ENCODE results near the gene ZNF549.
"Not testable (repeated sequence)": the region's sequence is repeated elsewhere in the genome, so short reads cannot be mapped to it uniquely, and the experiment has no call there.

The ZNF549 gene

DNA sequence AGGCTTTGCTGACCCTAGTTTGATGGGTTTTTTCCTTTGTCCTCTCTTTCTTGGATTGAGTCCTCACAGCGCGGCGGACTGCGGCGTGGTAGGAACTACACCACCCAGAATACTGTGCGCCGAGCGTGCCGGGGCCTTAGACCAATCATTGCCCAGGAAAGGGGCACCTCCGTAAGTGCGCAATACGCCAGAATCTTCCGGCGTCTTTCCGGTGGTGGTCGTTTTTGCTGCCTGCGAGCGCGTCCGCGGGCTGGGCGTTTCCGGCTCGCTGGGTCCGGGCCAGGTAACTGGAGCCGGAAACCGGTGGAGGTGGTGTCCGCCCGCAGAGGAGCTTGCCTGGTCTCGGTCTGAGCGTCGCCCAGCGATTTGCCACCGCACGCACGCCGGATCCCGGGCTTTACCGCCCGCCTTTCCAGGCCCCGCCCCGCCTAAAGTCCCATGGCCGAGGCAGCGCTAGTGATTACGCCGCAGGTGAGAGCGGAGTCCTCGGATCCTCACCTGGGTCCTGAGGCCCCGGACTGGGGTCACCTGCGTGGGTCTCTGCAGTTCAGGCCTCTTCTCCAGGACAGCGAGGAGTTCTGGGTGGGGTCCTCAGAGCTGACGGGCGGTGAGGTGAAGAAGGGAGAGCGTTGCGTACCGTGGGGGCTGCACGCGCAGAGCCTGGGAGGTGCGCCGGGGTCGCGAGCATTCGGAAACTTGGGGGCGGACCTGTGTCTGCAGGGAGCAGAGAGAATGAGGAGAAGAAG, at the start of gene ZNF549:
Gene ZNF549 (plus strand): TSS at position 221 of the 746 bp plus-strand sequence. CDS start 218 bp downstream, at position 439.
- DNase-seq (ENCODE audit: low spot score) = peak; percentile 78

DNA sequence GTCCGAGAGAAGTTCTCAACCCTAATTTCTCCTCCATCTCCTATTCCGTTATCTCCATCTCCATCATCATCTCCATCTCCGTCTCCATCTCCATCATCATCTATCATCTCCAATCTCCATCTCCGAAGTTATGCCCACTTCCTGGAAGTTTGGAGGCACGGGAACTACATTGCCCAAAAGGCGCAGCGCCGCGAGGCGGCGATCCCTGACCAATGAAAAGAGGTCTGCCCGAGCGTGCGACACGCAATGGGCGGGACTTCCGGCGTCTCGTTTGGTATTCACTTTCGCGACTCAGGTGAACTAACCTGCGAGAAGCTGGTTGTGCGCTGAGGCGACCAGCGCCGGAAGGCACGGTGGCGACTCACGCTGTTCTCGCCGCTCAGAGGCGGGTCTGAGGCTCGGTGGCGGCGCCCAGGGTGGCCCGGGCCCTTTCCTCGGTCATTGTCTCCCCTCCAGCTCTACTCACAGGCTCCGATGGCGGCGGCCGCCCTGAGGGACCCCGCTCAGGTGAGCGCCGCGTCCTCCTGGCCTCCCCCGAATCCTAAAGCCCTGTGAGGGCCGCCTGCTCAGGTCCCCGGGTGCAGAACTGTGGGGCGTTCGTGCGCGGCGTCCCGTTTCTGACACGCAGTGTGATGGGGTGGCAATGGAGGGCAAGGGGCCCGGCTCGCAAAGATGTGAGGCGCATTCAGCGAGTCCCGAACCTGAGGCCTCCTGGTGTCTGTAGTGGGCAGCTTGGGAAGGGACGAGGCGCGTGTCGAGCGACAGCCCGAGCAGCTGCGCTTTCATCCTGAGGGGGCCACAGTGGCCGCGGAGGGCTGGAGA, 39.5 kb upstream of the ZNF549 start, which contains the start of gene ZNF419:
Gene ZNF419 (plus strand): TSS at position 274 of the 822 bp plus-strand sequence. CDS start 201 bp downstream, at position 475.
- peak; percentile 87 for DNase-seq (ENCODE audit: low spot score)

- not testable (repeated sequence) for DNase-seq (ENCODE audit: low spot score)
These were observed 38.9 kb upstream of the ZNF549 start for GRCh38 chr19:57488299-57488644.

DNA sequence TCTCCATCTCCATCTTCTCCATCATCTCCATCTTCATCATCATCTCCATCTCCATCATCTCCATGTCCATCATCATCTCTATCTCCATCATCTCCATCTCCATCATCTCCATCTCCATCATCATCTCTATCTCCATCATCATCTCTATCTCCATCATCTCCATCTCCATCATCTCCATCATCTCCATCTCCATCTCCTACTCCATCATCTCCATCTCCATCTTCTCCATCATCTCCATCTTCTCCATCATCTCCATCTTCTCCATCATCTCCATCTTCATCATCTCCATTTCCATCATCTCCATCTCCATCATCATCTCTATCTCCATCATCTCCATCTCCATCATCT, 27.9 kb upstream of the ZNF549 start:
- not testable (repeated sequence) for DNase-seq (ENCODE audit: low spot score)

DNA sequence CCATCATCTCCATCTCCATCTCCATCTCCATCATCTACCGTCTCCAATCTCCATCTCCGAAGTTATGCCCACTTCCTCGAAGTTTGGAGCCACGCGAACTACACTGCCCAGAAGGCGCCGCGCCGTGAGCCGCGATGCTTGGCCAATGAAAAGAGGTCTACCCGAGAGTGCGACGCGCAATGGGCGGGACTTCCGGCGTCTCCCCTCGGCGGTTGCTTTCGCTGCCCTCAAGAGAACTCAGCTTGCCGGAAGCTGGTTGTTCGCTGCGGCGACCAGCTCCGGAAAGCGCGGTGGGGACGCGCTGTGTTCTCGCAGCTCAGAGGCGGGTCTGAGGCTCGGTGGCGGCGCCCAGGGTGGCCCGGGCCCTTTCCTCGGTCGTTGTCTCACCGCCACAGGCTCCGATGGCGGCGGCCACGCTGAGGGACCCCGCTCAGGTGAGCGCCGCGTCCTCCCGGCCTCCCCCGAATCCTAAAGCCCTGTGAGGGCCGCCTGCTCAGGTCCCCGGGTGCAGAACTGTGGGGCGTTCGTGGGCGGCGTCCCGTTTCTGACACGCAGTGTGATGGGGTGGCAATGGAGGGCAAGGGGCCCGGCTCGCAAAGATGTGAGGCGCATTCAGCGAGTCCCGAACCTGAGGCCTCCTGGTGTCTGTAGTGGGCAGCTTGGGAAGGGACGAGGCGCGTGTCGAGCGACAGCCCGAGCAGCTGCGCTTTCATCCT, 27.3 kb upstream of the ZNF549 start, which contains the start of gene ZNF773:
Gene ZNF773 (plus strand): TSS at position 259 of the 716 bp plus-strand sequence. CDS start 143 bp downstream, at position 402.
- peak; percentile 83 for DNase-seq (ENCODE audit: low spot score)

- DNase-seq (ENCODE audit: low spot score) = not testable (repeated sequence)
These were observed 26.8 kb upstream of the ZNF549 start for GRCh38 chr19:57500400-57500799.

- DNase-seq (ENCODE audit: low spot score) = no peak
These were observed 21.0 kb upstream of the ZNF549 start for GRCh38 chr19:57506163-57506562.

GRCh38 chr19:57511484-57511883, 15.7 kb upstream of the ZNF549 start:
- no peak for DNase-seq (ENCODE audit: low spot score)

- DNase-seq (ENCODE audit: low spot score) = no peak
These were observed 14.3 kb upstream of the ZNF549 start for GRCh38 chr19:57512845-57513244.

DNA sequence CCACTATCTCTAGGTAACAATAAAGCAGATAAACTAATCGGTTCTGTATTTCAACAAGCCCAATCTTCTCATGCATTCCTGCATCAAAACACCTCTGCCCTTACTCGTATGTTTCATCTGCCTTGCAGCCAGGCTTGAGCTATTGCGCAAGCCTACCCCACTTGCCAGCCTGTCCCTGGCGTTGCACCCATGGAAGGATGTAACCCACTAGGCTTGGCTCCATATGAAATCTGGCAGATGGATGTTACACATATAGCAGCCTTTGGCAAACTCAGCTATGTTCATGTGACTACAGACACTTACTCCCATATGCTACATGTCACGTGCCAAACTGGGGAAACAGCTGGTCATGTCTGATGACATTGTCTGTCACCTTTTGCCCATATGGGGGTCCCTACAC, 11.9 kb upstream of the ZNF549 start:
- DNase-seq (ENCODE audit: low spot score) = no peak

DNA sequence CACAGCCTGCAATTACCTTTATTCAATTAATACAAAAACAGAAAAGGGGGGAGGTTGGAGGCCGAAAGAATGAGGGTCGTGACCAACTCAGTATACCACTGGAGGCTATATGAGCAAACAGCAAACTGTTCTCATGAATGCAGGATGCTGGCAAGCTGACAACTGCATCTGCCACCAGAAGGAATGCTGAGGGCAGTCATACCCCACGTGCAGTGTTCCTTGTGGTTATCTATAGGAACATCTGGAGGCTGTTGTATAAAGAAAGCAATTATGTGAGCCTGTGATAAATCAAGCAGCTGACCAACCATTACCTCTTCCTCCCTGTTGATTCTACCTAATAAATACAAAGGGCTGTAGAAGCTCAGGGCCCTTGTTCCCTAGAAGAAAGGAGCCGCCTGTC, 9.1 kb upstream of the ZNF549 start:
- not testable (repeated sequence) for DNase-seq (ENCODE audit: low spot score)

DNA sequence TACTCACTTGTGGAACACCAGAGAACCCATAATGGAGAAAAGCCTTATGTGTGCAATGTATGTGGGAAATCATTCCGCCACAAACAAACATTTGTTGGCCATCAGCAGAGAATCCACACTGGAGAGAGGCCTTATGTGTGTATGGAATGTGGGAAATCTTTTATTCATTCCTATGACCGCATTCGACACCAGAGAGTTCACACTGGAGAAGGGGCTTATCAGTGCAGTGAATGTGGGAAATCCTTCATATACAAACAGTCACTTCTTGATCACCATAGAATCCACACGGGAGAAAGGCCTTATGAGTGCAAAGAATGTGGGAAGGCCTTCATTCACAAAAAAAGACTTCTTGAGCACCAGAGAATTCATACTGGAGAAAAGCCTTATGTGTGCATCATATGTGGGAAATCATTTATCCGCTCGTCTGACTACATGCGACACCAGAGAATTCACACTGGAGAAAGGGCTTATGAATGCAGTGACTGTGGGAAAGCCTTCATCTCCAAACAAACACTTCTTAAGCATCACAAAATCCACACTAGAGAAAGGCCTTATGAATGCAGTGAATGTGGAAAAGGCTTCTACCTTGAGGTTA, 10.9 kb downstream of the ZNF549 start:
- no peak for DNase-seq (ENCODE audit: low spot score)

- no peak for DNase-seq (ENCODE audit: low spot score)
These were observed 19.4 kb downstream of the ZNF549 start for GRCh38 chr19:57546513-57546912.

DNA sequence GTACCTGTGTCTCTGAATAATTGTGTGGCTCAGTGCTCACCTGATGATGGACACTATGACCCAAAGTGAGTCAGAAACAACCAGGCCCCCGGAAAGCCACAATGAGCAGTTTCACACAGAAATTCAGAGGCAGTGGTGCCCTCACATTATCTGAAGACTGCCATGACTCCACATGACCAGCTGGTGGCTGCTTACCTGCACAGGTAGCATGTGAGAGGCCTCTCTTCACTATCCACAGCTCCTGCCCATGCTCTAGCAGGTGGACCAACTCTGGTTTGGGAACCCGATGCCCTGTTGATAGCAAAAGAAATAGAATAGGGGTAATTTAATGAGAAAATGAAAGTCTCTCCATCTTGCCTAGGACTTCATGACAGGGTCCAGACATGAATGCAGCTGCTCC, 25.3 kb downstream of the ZNF549 start:
- DNase-seq (ENCODE audit: low spot score) = no peak

GRCh38 chr19:57557659-57558058, 30.5 kb downstream of the ZNF549 start:
- no peak for DNase-seq (ENCODE audit: low spot score)

GRCh38 chr19:57558525-57558924, 31.4 kb downstream of the ZNF549 start:
- no peak for DNase-seq (ENCODE audit: low spot score)

- DNase-seq (ENCODE audit: low spot score) = no peak
These were observed 31.9 kb downstream of the ZNF549 start for GRCh38 chr19:57559008-57559403.

- peak; percentile 86 for DNase-seq (ENCODE audit: low spot score)
These were observed 32.4 kb downstream of the ZNF549 start, which contains the start of gene ZNF550 for GRCh38 chr19:57559404-57560025. Gene ZNF550 (minus strand): TSS chr19:57559863. CDS start chr19:57559682, 181 bp downstream.

DNA sequence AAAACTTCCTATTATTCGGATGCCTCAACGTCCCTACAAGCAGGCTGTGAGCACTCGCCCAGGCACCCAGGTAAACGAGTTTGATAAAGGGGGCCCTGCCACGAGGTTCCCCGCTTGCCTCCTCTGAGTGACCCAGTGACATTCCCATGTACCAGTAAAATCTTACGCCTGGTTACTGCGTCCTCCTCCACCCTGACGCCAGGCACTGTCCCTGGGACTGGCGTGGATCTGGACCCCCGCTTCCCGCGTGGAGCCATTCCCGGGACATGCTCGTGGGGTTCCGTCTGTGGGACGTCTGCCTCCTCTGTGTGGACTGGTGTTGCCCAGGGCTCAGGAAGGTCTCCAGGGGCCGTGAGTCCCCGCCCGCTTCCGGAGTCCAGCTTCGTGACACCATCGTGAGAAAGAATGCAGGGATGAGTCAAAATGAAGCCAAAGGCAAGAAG, 32.9 kb downstream of the ZNF549 start:
- DNase-seq (ENCODE audit: low spot score) = no peak

DNA sequence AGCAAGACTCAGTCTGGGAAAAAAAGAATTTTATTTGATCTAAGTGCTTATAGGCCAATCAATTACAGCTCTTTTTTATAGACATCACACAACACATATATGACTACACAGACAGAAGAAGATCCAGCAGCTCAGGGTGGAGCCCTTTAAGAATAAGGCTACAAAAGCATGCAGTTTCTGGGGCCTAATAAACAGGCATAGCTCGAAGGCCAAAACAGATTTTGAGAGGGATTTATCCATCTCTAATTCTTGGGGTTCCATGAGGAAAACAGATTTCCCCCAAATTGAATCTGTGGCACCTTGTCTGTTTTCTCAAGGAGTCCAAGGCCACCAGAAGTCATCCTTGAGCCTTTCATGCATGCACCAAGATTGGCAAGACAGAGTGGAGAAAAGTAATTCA, 36.4 kb downstream of the ZNF549 start:
- DNase-seq (ENCODE audit: low spot score) = no peak

All from putamen (tissue), 1 donor.